OCI-LY1 (cell line): ENCODE measurements around the gene SYNE1.

Experiments used
- H2AFZ ChIP-seq: fragments of 200-600 bp; sonication (generic), shearing (Covaris generic); 2 replicates; pipeline ENCODE4 v1.6.0; 2014; ENCODE audit warnings: antibody characterized with exemption, mild to moderate bottlenecking, low read length
- H3F3A ChIP-seq: fragments of 200-600 bp; sonication (generic), shearing (Covaris generic); 2 replicates; pipeline ENCODE4 v1.6.0; 2014; ENCODE audit warnings: mild to moderate bottlenecking, antibody characterized with exemption, low read length, moderate library complexity; ENCODE audit not compliant: insufficient read depth
- H3K27ac ChIP-seq: fragments of 200-600 bp; sonication (generic); 2 replicates; pipeline ENCODE4 v1.5.1; 2014; ENCODE audit warnings: low read length, mixed run types, mild to moderate bottlenecking, low read depth; ENCODE audit not compliant: poor library complexity, severe bottlenecking
- H3K27me3 ChIP-seq: fragments of 200-600 bp; sonication (generic); 2 replicates; pipeline ENCODE4 v1.6.0; 2014; ENCODE audit warnings: antibody characterized with exemption, mild to moderate bottlenecking, low read length, moderate library complexity; ENCODE audit not compliant: insufficient read depth
- H3K36me3 ChIP-seq: fragments of 200-600 bp; sonication (generic); 2 replicates; pipeline ENCODE4 v1.6.1; 2014; ENCODE audit warnings: mild to moderate bottlenecking, antibody characterized with exemption, low read length, moderate library complexity, mixed read lengths; ENCODE audit not compliant: insufficient read depth
- H3K4me1 ChIP-seq: fragments of 200-600 bp; sonication (generic); 2 replicates; pipeline ENCODE4 v1.5.1; 2014; ENCODE audit warnings: mild to moderate bottlenecking, low read length, moderate library complexity; ENCODE audit not compliant: insufficient read depth, severe bottlenecking
- H3K4me2 ChIP-seq: fragments of 200-600 bp; sonication (generic), shearing (Covaris generic); 2 replicates; pipeline ENCODE4 v1.6.1; 2014; ENCODE audit warnings: low read length
- H3K4me3 ChIP-seq: fragments of 200-600 bp; sonication (generic); 2 replicates; pipeline ENCODE4 v1.5.1; 2014; ENCODE audit warnings: low read length, low read depth, mild to moderate bottlenecking, mixed read lengths; ENCODE audit not compliant: poor library complexity, severe bottlenecking
- H3K79me2 ChIP-seq: fragments of 200-600 bp; shearing (Covaris generic); 2 replicates; pipeline ENCODE4 v1.6.1; 2016; ENCODE audit warnings: mixed run types, low read length, mixed read lengths; ENCODE audit not compliant: insufficient read depth
- H3K9ac ChIP-seq: fragments of 200-600 bp; sonication (generic), shearing (Covaris generic); 2 replicates; pipeline ENCODE4 v1.6.1; 2014; ENCODE audit warnings: mild to moderate bottlenecking, low read length, mixed read lengths
- H3K9me2 ChIP-seq: fragments of 200-600 bp; sonication (generic), shearing (Covaris generic); 2 replicates; pipeline ENCODE4 v1.6.1; 2014; ENCODE audit warnings: low read depth, mild to moderate bottlenecking, low read length, mixed read lengths
- H3K9me3 ChIP-seq: fragments of 200-600 bp; shearing (Covaris generic); 2 replicates; pipeline ENCODE4 v1.6.1; 2014; ENCODE audit warnings: low read length, mixed read lengths
- H4K20me1 ChIP-seq: fragments of 200-600 bp; sonication (generic), shearing (Covaris generic); 2 replicates; pipeline ENCODE4 v1.6.0; 2016; ENCODE audit warnings: mild to moderate bottlenecking, low read length; ENCODE audit not compliant: insufficient read depth
- EZH2 ChIP-seq: fragments of 200-600 bp; sonication (generic), shearing (Covaris generic); IDR thresholded peaks from 2 replicates; pipeline ENCODE4 v1.8.0; 2017; ENCODE audit warnings: borderline replicate concordance, mixed run types, mild to moderate bottlenecking, antibody characterized with exemption, low read length, moderate library complexity, mixed read lengths
- TF ChIP-seq, protein P1 (sequence below): fragments of 200-600 bp; sonication (generic), shearing (Covaris generic); IDR thresholded peaks from 2 replicates; pipeline ENCODE4 v1.5.1; 2017; ENCODE audit warnings: mild to moderate bottlenecking, antibody characterized with exemption, low read length, moderate library complexity, mixed read lengths

The SYNE1 gene

DNA sequence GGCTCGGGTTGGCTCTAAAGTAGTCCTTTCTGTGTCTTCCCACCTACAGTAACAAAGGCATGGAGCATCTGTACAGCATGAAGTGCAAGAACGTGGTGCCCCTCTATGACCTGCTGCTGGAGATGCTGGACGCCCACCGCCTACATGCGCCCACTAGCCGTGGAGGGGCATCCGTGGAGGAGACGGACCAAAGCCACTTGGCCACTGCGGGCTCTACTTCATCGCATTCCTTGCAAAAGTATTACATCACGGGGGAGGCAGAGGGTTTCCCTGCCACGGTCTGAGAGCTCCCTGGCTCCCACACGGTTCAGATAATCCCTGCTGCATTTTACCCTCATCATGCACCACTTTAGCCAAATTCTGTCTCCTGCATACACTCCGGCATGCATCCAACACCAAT, 538.5 kb downstream of the SYNE1 start:
- no peaks in the 10 kb centered on the region for H3K9me2 ChIP-seq
- no peak overlapping the region for H2AFZ ChIP-seq
- no peak overlapping the region for H3K27ac ChIP-seq
- no peaks in the 10 kb centered on the region for H3F3A ChIP-seq
- H3K4me2 ChIP-seq, result no peak overlapping the region
- H3K79me2 ChIP-seq, result no peaks in the 10 kb centered on the region
- no peak overlapping the region for H3K4me3 ChIP-seq
- no peak overlapping the region for H3K9ac ChIP-seq
- no peak for TF ChIP-seq EZH2
- TF ChIP-seq, protein P1, sequence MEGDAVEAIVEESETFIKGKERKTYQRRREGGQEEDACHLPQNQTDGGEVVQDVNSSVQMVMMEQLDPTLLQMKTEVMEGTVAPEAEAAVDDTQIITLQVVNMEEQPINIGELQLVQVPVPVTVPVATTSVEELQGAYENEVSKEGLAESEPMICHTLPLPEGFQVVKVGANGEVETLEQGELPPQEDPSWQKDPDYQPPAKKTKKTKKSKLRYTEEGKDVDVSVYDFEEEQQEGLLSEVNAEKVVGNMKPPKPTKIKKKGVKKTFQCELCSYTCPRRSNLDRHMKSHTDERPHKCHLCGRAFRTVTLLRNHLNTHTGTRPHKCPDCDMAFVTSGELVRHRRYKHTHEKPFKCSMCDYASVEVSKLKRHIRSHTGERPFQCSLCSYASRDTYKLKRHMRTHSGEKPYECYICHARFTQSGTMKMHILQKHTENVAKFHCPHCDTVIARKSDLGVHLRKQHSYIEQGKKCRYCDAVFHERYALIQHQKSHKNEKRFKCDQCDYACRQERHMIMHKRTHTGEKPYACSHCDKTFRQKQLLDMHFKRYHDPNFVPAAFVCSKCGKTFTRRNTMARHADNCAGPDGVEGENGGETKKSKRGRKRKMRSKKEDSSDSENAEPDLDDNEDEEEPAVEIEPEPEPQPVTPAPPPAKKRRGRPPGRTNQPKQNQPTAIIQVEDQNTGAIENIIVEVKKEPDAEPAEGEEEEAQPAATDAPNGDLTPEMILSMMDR, result no peak
- H3K36me3 ChIP-seq, result no peaks in the 10 kb centered on the region
- H3K9me3 ChIP-seq, result no peaks in the 10 kb centered on the region
- no peaks in the 10 kb centered on the region for H4K20me1 ChIP-seq
- no peaks in the 10 kb centered on the region for H3K27me3 ChIP-seq
- H3K4me1 ChIP-seq, result no peaks in the 10 kb centered on the region

DNA sequence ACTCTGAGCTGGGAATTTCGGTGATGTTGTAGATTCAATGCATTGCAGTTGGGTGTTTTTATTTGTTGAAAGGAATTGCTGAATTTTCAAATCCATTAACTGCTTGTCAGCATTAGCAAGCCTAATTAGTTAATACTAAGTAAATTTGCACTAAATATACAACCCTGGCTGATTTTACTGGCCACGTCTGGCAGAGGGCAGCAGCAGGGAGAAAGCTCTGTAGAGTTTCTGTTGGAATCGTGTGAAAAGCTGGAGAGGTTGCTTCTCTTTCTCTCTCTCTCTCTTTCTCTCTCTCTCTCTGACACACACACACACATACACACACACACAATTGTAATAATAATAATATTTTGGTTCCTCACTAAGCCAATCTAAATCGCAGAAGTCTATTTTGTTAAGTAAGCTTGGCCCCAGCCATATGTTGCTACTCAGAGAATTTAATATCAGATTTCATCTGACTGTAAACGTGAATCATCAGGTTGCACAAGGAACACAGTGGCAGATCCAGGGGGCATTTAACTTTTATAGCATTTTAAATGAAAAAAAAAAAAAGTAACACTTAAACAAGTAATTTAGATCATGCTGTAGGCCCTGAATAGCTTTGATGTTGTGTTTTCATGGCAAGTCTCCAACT, 540.2 kb downstream of the SYNE1 start:
- H3K9me2 ChIP-seq, result no peaks in the 10 kb centered on the region
- TF ChIP-seq, protein P1, result no peak
- TF ChIP-seq EZH2, result no peak
- no peaks in the 10 kb centered on the region for H3F3A ChIP-seq
- no peak overlapping the region for H3K4me2 ChIP-seq
- H3K27me3 ChIP-seq, result no peaks in the 10 kb centered on the region
- H4K20me1 ChIP-seq, result no peaks in the 10 kb centered on the region
- no peaks in the 10 kb centered on the region for H3K9me3 ChIP-seq
- H3K79me2 ChIP-seq, result no peaks in the 10 kb centered on the region
- no peaks in the 10 kb centered on the region for H3K4me1 ChIP-seq
- no peaks in the 10 kb centered on the region for H3K36me3 ChIP-seq
- no peak overlapping the region for H3K4me3 ChIP-seq
- H2AFZ ChIP-seq, result no peak overlapping the region
- H3K9ac ChIP-seq, result no peak overlapping the region
- no peak overlapping the region for H3K27ac ChIP-seq

DNA sequence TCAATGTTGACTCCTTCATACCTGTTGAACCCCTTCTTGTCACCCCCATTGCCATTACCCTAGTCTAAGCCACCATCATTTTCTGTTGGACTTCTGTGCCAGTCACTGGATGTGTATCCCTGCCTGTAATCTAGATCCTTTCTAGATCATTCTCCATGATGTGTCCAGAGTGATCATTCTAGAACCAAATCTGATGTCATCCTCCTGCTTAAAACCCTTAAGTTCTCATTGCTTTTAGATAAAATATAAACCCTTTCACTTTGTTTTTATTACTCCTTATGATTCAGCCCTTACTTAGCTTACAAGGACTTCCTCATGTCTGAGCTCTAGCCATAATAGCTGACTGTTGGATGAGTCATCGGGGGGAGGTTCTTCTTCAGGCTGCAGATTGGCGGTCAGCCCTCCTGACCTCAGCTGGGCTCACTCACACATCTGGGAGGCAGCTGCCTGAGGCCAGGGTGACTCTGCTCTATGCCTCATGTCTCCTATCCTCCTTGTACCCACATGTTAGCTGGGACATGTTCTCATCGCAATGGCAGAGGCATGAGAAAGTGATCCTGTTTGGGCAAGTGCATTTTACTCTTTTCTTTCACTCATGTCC, 542.1 kb downstream of the SYNE1 start:
- Histone ChIP-seq H4K20me1 (no peaks in the 10 kb centered on the region), H3K27me3 (no peaks in the 10 kb centered on the region), H3K4me2 (no peak overlapping the region), H3K4me1 (no peaks in the 10 kb centered on the region), H3K9ac (no peak overlapping the region), H3F3A (no peaks in the 10 kb centered on the region), H3K9me2 (no peaks in the 10 kb centered on the region), H3K9me3 (no peaks in the 10 kb centered on the region), H3K79me2 (no peaks in the 10 kb centered on the region), H3K4me3 (no peak overlapping the region), H3K36me3 (no peaks in the 10 kb centered on the region), H3K27ac (no peak overlapping the region), H2AFZ (no peak overlapping the region)
- no peak for TF ChIP-seq EZH2
- TF ChIP-seq, protein P1, result no peak
